PC-3 (cell line): ENCODE results near the gene TIMMDC1. TPM values are rescaled to one million over a fixed set of nuclear protein-coding genes. Genes with fewer than 3 reads are reported as not detected.

Experiments used
- ATAC-seq: fragments of 200-7000 bp; cut with Tn5 transposase; 2 replicates; pipeline ENCODE4 v1.9.1; 2020; ENCODE audit warnings: mild to moderate bottlenecking, moderate library complexity
- BruUV-seq: library from RNA; stranded (reverse); fragments of 400-500 nt; replicated peaks from 2 replicates; lab custom pipeline; 2021; lab: Mats Ljungman, UMichigan
- CTCF ChIA-PET: fragments of 300-600 bp; sonication (Branson Sonifier 250); formaldehyde crosslinking; loops from one replicate; lab custom pipeline; 2022; ENCODE audit warnings: antibody characterized with exemption; lab: Charles Lee
- POLR2A ChIA-PET: fragments of 300-600 bp; sonication (Branson Sonifier 250); formaldehyde crosslinking; loops from one replicate; lab custom pipeline; 2022; ENCODE audit warnings: antibody characterized with exemption; ENCODE audit not compliant: unreplicated experiment; lab: Charles Lee
- DNase-seq: peaks from one replicate; pipeline ENCODE4 v3.0.0-alpha.2; 2015
- H2AFZ ChIP-seq: fragments of 300-600 bp; sonication (generic); 2 replicates; pipeline ENCODE4 v1.6.0; 2016; ENCODE audit warnings: antibody characterized with exemption, low read length
- H3F3A ChIP-seq: fragments of 300-600 bp; sonication (generic); one replicate; pipeline ENCODE4 v1.6.0; 2017; ENCODE audit warnings: antibody characterized with exemption, low read length, control low read depth, mild to moderate bottlenecking; ENCODE audit not compliant: unreplicated experiment
- H3K27ac ChIP-seq: fragments of 300-600 bp; sonication (generic); 2 replicates; pipeline ENCODE4 v1.5.1; 2016; ENCODE audit warnings: mild to moderate bottlenecking, low read length
- H3K27me3 ChIP-seq: fragments of 300-600 bp; sonication (generic); 2 replicates; pipeline ENCODE4 v1.6.1; 2016; ENCODE audit warnings: low read length, mixed read lengths
- H3K36me3 ChIP-seq: fragments of 300-600 bp; sonication (generic); 2 replicates; pipeline ENCODE4 v1.6.1; 2016; ENCODE audit warnings: low read depth, mixed run types, low read length, mixed read lengths
- H3K4me1 ChIP-seq: fragments of 300-600 bp; sonication (generic); 2 replicates; pipeline ENCODE4 v1.5.1; 2016; ENCODE audit warnings: low read length; ENCODE audit not compliant: insufficient read depth
- H3K4me2 ChIP-seq: fragments of 300-600 bp; sonication (generic); 2 replicates; pipeline ENCODE4 v1.6.0; 2016; ENCODE audit warnings: low read length
- H3K4me3 ChIP-seq: fragments of 300-600 bp; sonication (generic); 2 replicates; pipeline ENCODE4 v1.5.1; 2016; ENCODE audit warnings: mild to moderate bottlenecking, low read length, mixed read lengths
- H3K79me2 ChIP-seq: fragments of 300-600 bp; sonication (generic); 2 replicates; pipeline ENCODE4 v1.6.1; 2017; ENCODE audit warnings: low read length, mixed read lengths
- H3K9ac ChIP-seq: fragments of 300-600 bp; sonication (generic); 2 replicates; pipeline ENCODE4 v1.6.0; 2016; ENCODE audit warnings: mild to moderate bottlenecking, low read length
- H3K9me2 ChIP-seq: fragments of 300-600 bp; sonication (generic); replicated peaks from 2 replicates; pipeline ENCODE4 v1.6.1; 2016; ENCODE audit warnings: mixed run types, low read length, mixed read lengths
- H3K9me3 ChIP-seq: fragments of 300-600 bp; sonication (generic); 2 replicates; pipeline ENCODE4 v1.6.1; 2016; ENCODE audit warnings: low read length, mixed read lengths
- H4K20me1 ChIP-seq: fragments of 300-600 bp; sonication (generic); 2 replicates; pipeline ENCODE4 v1.6.1; 2016; ENCODE audit warnings: low read length, mixed read lengths
- CTCF ChIP-seq: fragments of 300-600 bp; sonication (generic); conservative IDR thresholded peaks from 2 replicates; pipeline ENCODE4 v1.5.1; 2017; ENCODE audit warnings: antibody characterized with exemption, low read depth, mild to moderate bottlenecking, low read length
- EZH2 ChIP-seq: fragments of 300-600 bp; sonication (generic); IDR thresholded peaks from one replicate; pipeline ENCODE4 v1.6.1; 2017; ENCODE audit warnings: antibody characterized with exemption, mild to moderate bottlenecking, low read length; ENCODE audit not compliant: unreplicated experiment
- EZH2phosphoT487 ChIP-seq: fragments of 300-600 bp; sonication (generic); IDR thresholded peaks from 2 replicates; pipeline ENCODE4 v1.6.1; 2018; ENCODE audit warnings: mild to moderate bottlenecking, antibody characterized with exemption, low read length, borderline replicate concordance
- intact Hi-C: fragments of 100-400 bp; cut with micrococcal nuclease; formaldehyde crosslinking; loops from 2 replicates; pipeline ENCODE4 v1.9.0; 2023
- total RNA-seq: library from RNA; depleted of rRNA; stranded (reverse); fragments of >200 nt; gene quantifications from 2 replicates; pipeline ENCODE4 v1.2.3, GENCODE V29; 2014

TIMMDC1 gene
- total RNA-seq, 1 experiment from 2014 or later: 142 TPM

- peaks cover 43% of the 10 kb centered on the region for H3K79me2 ChIP-seq
- CTCF ChIA-PET: no interaction called here
- H3K4me3 ChIP-seq: peak overlapping the region; percentile 97
- POLR2A ChIA-PET: interaction anchor here (0.5 to 1.0 kb wide), 3 partner anchors 34 to 165 kb away, joined by 3 to 7 read pairs (median 3); partner anchors contain the start of gene TMEM39A
- H3K9ac ChIP-seq: peak overlapping the region; percentile 96
- TSS peak; percentile 91 for BruUV-seq
- no peak for TF ChIP-seq EZH2
- TF ChIP-seq CTCF: no peak
- no peak for TF ChIP-seq EZH2phosphoT487
- H3K9me2 ChIP-seq: no peaks in the 10 kb centered on the region
- H2AFZ ChIP-seq: peak overlapping the region; percentile 83
- H3K27ac ChIP-seq: peak overlapping the region; percentile 74
- ATAC-seq (peak; percentile 8), DNase-seq (peak; percentile 38)
- H4K20me1 ChIP-seq: no peaks in the 10 kb centered on the region
- H3K4me1 ChIP-seq: peaks cover 29% of the 10 kb centered on the region
- H3K36me3 ChIP-seq: no peaks in the 10 kb centered on the region
- no peaks in the 10 kb centered on the region for H3K27me3 ChIP-seq
- no peaks in the 10 kb centered on the region for H3F3A ChIP-seq
- intact Hi-C loops: loop anchor here (1.0 kb wide), 3 partner anchors 29 to 179 kb away; partner anchors contain the start of genes COX17 and TMEM39A
- no peaks in the 10 kb centered on the region for H3K9me3 ChIP-seq
- H3K4me2 ChIP-seq: peak overlapping the region; percentile 87
These were observed 544 bp upstream of the TIMMDC1 start for GRCh38 chr3:119497820-119498185.

- H4K20me1 ChIP-seq: no peaks in the 10 kb centered on the region
- H3K4me1 ChIP-seq: peaks cover 29% of the 10 kb centered on the region
- H3K9me3 ChIP-seq: no peaks in the 10 kb centered on the region
- peak overlapping the region; percentile 97 for H3K4me3 ChIP-seq
- H2AFZ ChIP-seq: no peak overlapping the region
- ATAC-seq (no peak), DNase-seq (no peak)
- CTCF ChIA-PET: interaction anchor here (0.5 kb wide), 1 partner anchor 60 kb away, joined by 7 read pairs; no protein-coding TSS in a partner anchor
- no peak overlapping the region for H3K27ac ChIP-seq
- POLR2A ChIA-PET: interaction anchor here (0.5 kb wide), 1 partner anchor 181 kb away, joined by 3 read pairs; no protein-coding TSS in a partner anchor
- peak overlapping the region; percentile 87 for H3K4me2 ChIP-seq
- peak overlapping the region; percentile 96; the same call in 1 of the 2 replicates for H3K9ac ChIP-seq
- H3F3A ChIP-seq: no peaks in the 10 kb centered on the region
- H3K79me2 ChIP-seq: peaks cover 47% of the 10 kb centered on the region
- TF ChIP-seq EZH2phosphoT487: no peak
- TF ChIP-seq CTCF: no peak
- TF ChIP-seq EZH2: no peak
- peaks cover 6% of the 10 kb centered on the region; the same call in 1 of the 2 replicates for H3K36me3 ChIP-seq
- BruUV-seq: no TSS peak
- intact Hi-C loops: loop anchor here (5.0 kb wide), 1 partner anchor 162 kb away; the partner anchor contains the start of gene POPDC2
- no peaks in the 10 kb centered on the region for H3K27me3 ChIP-seq
- no peaks in the 10 kb centered on the region for H3K9me2 ChIP-seq
These were observed 1.9 kb downstream of the TIMMDC1 start for GRCh38 chr3:119500265-119500664.

GRCh38 chr3:119500901-119501300 lies 2.6 kb downstream of the TIMMDC1 start:
- CTCF ChIA-PET: no interaction called here
- peak overlapping the region; percentile 97 for H3K4me3 ChIP-seq
- no peak overlapping the region for H3K27ac ChIP-seq
- H3K27me3 ChIP-seq: no peaks in the 10 kb centered on the region
- H3K9me3 ChIP-seq: no peaks in the 10 kb centered on the region
- no peaks in the 10 kb centered on the region for H3K9me2 ChIP-seq
- peaks cover 12% of the 10 kb centered on the region; the same call in 1 of the 2 replicates for H3K36me3 ChIP-seq
- no TSS peak for BruUV-seq
- peaks cover 29% of the 10 kb centered on the region for H3K4me1 ChIP-seq
- 0 out of 2 replicates have a peak overlapping the region, but pooled peaks have one; percentile 96 for H3K9ac ChIP-seq
- ATAC-seq: no peak
- POLR2A ChIA-PET: interaction anchor here (0.6 kb wide), 1 partner anchor 194 kb away, joined by 5 read pairs; no protein-coding TSS in a partner anchor
- H4K20me1 ChIP-seq: no peaks in the 10 kb centered on the region
- intact Hi-C loops: loop anchor here (5.0 kb wide), 1 partner anchor 161 kb away; the partner anchor contains the start of gene POPDC2
- no peaks in the 10 kb centered on the region for H3F3A ChIP-seq
- H3K4me2 ChIP-seq: peak overlapping the region; percentile 87
- peak overlapping the region; percentile 0; the same call in 1 of the 2 replicates for H2AFZ ChIP-seq
- peaks cover 47% of the 10 kb centered on the region for H3K79me2 ChIP-seq
- no peak for DNase-seq
- no peak for TF ChIP-seq CTCF
- TF ChIP-seq EZH2phosphoT487: no peak
- no peak for TF ChIP-seq EZH2
